Erythroblast (primary cell): ENCODE results near the gene PDZRN4.

Experiments
- GATA1 ChIP-seq: IDR thresholded peaks from 2 replicates; pipeline ENCODE4 v1.6.1; 2011; ENCODE audit warnings: low read depth, mild to moderate bottlenecking, control low read depth, low read length, moderate library complexity
- POLR2A ChIP-seq: IDR thresholded peaks from 2 replicates; pipeline ENCODE4 v1.6.1; 2011; ENCODE audit warnings: mild to moderate bottlenecking, low read length

GRCh38 chr12:41612892-41613557, 424.9 kb downstream of the PDZRN4 start:
- TF ChIP-seq POLR2A (no peak), GATA1 (no peak)
